ENCODE data around the gene CCSER1.

GRCh38 chr4:91601401-91601800 is 1474.2 kb downstream of the CCSER1 start:
- no peak for TF ChIP-seq MAX (IDR thresholded peaks at IDR 0.05)
- TF ChIP-seq JUND (IDR thresholded peaks at IDR 0.05) = no peak

Measured in liver (tissue), 2 donors.